SK-MEL-5 (cell line): ENCODE results near the gene CHST13. TPM values are rescaled to one million over a fixed set of nuclear protein-coding genes. Genes with fewer than 3 reads are reported as not detected.

Source experiments
- DNase-seq: peaks from one replicate; pipeline ENCODE4 v3.0.0-alpha.2; 2016; ENCODE audit warnings: low read depth, low spot score
- in situ Hi-C: cut with HindIII; loops from 2 replicates; pipeline ENCODE4 v1.10.0; 2016; ENCODE audit warnings: low sequenced_read_pairs, high pct_unique_total_duplicates, low pct_unique_long_range_greater_than_20kb
- total RNA-seq: library from RNA; depleted of rRNA; stranded (reverse); fragments of >200 nt; shearing (Covaris generic); gene quantifications from 2 replicates; pipeline ENCODE4 v1.2.3, GENCODE V29; 2014

Gene CHST13
- total RNA-seq, 1 experiment from 2014 or later, result 1.7 TPM

- in situ Hi-C loops, result no loop called here
- DNase-seq, result no peak
Observed at GRCh38 chr3:126485176-126485897, 38.6 kb upstream of the CHST13 start.

DNA sequence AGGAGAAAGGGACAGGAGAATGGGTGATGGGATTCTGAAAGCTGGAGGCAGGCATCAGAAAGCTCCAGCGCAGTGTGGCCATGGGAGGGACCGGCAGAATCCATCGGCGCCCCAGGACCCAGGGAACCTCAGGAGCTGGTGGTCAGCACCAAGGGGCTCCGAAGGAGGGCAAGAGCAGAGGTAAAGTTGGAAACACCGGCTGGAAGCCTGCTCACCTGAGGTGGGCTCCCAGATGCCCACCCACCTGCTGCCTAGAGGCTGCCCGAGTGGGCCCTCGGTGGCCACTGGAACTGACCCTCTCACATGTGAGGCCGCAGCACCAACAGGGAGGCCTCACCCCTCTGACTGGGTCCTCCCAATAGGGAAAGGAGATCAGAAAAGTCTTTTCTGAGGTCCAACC, 38.0 kb upstream of the CHST13 start:
- in situ Hi-C loops, result no loop called here
- DNase-seq, result no peak

GRCh38 chr3:126486360-126486847, 37.6 kb upstream of the CHST13 start:
- no peak for DNase-seq
- in situ Hi-C loops, result no loop called here

DNA sequence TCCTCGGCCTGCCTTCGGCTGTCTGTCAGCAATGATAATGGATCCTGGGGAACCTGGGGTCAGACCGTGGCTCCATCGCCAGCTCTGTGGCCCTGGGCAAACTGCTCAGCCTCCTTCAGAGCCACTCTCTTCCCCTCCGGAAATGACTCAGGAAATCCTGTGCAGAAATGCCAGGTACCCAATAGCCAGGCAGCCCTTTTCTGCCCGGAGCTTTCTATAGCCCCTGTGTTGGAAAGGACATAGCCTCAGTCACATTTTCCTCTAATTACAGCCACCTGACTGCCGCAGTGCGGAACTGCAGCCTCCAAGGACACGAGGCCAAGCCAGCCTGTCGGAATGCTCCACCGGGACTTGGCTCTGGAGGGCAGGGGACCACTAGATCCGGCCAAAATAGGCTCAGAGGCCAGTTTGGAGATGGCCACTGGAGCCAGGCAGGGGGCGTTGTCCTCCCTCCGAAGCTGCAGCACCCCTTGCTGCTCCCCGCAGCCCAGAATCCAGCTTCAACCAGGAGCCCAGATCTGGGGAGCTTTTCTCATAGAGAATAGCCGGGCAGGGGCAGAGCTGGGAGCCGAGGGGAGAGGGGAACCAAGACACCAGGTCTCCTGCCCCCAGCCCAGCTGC, 36.7 kb upstream of the CHST13 start:
- in situ Hi-C loops, result no loop called here
- DNase-seq, result peak; percentile 86

GRCh38 chr3:126488185-126488584, 35.8 kb upstream of the CHST13 start:
- peak; percentile 8 for DNase-seq
- in situ Hi-C loops, result no loop called here

DNA sequence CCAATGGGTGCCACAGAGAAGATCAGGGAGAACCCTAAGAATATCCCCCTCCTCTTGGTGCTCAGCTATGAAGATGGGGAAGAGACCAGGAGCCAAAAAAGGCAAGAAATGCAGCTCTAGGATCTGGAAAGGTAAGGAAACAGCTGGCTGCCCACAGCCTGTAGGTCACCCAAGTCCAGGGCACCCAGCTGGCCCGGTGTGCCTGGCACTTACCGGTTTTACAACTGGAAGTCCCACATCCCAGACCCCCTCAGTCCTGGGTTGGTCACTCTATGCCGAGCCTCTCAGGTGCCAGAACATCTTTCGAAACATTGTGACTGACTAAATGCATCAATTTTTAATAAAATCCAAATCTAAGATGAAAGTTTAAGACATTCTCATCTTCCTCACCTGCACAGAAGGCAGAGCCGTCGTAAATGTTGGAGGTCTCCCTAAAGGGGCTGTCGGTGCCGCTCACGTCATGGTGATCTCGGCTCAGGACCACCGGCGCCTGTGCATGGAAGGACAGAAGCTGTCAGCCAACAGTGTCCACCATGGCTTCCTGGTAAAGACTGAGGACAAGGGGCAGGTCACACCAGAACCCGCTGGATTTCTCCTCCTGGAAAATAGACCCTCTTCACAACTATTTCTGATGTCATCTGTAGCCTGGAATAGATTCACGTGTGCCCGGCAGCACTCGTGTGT, 34.9 kb upstream of the CHST13 start:
- DNase-seq, result no peak
- in situ Hi-C loops, result no loop called here

- DNase-seq, result no peak
- in situ Hi-C loops, result no loop called here
Observed at GRCh38 chr3:126490619-126491018, 33.3 kb upstream of the CHST13 start.

- in situ Hi-C loops, result no loop called here
- no peak for DNase-seq
Observed at GRCh38 chr3:126491221-126492013, 32.5 kb upstream of the CHST13 start.

DNA sequence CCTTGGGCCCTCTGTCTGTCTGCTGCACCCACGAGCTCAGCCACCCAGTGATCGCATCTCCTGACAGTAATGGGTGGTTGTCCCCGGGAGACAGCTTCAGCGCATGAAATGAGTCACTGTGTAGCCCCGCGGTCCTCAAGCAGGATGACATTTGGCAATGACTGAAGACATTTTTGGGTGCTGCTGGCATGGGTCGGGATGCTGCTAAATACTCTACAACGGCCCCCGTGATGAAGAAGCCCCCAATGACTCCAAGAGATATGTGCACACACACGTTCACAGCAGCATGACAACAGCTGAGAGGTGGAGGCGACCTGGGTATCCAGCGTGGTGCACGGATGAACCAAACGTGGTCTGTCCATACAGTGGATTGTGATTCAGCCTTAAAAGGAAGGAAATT, 30.9 kb upstream of the CHST13 start:
- in situ Hi-C loops, result no loop called here
- DNase-seq, result no peak

GRCh38 chr3:126493739-126494138, 30.2 kb upstream of the CHST13 start:
- DNase-seq, result no peak
- in situ Hi-C loops, result no loop called here

DNA sequence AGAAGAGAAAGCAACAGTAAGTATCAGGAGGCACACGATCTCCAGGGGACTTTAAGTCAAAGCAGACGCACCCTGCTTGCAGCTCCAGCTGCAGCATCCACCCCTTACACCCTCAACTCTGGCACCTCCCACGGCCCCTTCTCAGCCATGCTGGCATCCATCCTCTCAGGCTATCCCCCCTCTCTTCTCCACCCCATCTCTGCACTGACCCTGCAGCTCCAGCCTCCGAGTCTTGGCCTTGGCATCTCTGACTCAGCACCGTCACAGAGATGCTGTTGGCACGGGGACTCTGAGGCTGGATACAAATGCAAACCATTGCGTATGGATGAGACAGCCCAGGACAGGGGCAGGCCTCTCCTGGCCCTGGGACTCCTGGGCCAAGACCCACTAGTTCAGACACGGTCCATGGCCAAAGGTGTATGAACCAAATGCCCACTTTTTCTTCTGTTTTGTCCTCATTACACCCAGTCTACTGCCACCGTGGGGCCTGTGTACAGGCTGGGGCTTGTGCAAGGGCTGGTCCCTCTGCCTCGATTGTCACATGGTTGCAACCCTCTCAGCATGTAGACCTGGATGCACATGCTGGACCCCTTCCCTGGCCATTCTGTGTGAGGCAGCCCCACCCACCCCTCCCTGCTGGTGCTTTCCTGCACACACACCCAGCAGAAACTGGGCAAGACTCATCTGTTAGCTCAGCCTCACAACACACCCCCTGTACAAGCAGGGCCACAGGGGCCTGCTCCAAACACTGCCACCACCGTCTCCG, 29.6 kb upstream of the CHST13 start:
- no peak for DNase-seq
- in situ Hi-C loops, result no loop called here

DNA sequence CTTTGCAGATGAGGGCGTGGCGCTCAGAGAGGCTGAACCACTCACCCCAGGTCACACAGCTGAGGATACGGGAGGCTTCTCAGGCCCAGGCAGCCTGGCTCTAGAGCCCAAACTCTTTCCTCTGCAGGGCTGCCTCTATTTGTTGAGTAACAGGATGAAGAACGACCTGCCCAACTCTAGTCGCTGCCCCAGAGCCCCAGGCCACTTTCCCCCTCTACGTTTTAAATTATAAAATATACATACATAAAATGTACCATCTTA, 29.1 kb upstream of the CHST13 start:
- in situ Hi-C loops, result no loop called here
- DNase-seq, result no peak

DNA sequence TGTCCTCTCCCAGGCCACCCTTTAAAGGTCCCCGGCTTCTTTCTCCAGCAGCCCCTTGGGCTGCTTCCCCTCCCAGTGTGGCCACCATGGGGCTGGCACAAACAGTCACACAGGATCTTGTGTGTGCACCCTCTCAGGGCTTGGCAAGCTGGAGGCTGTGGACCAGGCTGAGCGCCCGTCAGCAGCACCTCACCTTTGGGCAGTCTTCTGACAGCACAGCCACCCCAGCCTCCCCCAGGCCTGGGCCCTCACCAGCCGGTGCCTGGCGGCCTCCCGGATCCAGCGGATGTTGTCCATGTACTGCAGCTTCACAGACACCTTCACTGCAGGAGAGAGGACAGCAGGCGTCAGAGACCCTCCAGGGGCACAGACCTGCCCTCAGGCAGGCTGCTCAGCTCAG, 28.2 kb upstream of the CHST13 start:
- DNase-seq, result no peak
- in situ Hi-C loops, result no loop called here

DNA sequence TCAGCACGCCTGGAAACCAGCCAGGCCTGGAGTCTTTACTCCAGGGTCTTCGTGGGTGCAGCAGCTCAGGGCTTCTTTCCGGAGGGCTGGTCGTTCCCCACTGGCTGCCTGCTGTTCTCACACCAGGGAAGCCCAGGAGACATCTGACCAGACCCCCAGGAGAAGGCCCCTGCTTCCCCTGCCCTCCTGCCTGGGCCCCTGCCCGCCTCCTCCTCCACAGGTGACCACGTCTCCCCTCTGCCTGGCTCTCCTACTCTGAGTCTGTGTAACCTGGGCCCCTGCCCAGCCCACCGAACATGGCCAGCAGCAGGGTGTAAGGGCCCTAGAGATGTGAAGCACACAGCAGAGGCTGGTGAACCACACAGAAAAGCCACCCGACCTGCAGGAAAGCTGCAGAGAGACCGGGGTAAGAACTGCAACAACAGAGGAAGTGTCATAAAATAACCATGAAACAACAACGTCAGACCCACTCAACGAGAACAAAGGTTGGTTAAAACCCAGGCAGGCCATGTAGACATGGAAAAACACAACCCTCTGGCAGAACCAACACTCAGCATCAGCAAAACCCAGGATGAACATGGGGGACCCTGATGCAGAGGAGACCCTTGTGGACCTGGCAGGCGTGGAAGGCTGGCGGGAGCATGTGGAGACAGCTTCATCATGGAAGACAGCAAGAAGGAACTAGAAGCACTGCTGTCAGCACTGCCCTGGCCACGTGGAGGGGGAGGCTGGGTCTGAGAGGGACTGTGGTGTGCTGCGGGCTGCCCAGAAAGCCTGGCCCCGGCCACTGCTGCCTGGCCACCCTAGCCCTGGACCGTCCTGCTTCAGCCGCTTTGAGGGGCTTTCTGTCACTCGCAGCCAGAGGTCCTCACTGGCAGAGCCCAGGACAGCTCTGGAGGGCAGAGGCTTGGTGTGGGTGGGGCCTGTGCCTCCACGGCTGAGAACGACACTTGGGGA, 26.8 kb upstream of the CHST13 start:
- in situ Hi-C loops, result no loop called here
- DNase-seq, result no peak

DNA sequence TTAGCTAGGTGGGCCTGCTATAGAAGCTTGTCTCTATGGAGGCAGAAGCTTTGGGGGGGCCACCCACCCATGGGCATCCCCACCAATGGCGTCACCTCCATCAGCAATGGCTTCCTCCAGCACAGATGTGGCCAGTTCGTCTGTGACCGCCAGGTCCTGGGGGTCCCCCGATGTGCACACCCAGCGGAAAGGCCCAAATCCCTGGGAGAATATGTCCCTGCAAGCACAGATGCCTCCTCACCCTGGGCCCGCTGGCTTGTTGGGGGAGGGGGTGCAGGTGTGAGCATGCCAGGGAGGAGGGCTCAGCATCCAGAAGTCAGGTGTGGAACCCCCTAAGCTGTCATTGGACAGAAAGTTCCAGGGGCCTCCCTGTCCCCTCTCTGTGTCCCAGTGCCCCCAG, 26.0 kb upstream of the CHST13 start:
- no peak for DNase-seq
- in situ Hi-C loops, result no loop called here

DNA sequence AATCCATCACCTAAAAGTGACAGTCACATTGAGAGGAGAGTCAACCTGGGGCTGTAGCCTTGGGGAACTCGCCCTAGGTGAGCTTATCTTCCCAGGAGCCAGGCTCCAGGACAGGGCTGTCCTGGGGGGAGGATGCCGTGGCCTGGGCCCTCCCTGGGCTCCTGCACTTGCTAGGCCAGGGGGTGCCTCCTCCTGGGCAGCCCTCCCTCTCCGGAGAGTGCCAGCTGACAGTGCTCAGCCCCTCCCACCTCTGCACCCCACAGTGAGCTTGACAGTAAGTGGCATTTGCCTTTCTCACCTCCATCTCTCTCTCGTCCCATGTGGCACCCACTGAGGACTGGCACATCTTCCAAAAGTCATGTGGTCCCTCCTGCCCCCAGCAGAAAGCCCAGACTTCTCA, 25.5 kb upstream of the CHST13 start:
- in situ Hi-C loops, result no loop called here
- no peak for DNase-seq

- in situ Hi-C loops, result no loop called here
- DNase-seq, result no peak
Observed at GRCh38 chr3:126498929-126499328, 25.0 kb upstream of the CHST13 start.
